Frontal cortex (tissue), 4 donors: ENCODE results near the gene PPP1R13B. TPM values are rescaled to one million over a fixed set of nuclear protein-coding genes. Genes with fewer than 3 reads are reported as not detected.
"Not testable (repeated sequence)": the region's sequence is repeated elsewhere in the genome, so short reads cannot be mapped to it uniquely, and the experiment has no call there.

Experiments
- DNase-seq, 2 donors: peaks; one replicate each; pipeline ENCODE4 v3.0.0; 2012; ENCODE audit warnings: low spot score in 2 of 2
- FAIRE-seq: peaks from 2 replicates; lab custom pipeline; 2012; peaks lifted over from hg19 to GRCh38; lab: Jason Lieb, UNC
- total RNA-seq: library from RNA; depleted of rRNA; stranded (reverse); fragments of >200 nt; gene quantifications from one replicate; pipeline ENCODE4 v1.2.3, GENCODE V29; 2014
- donor health status: control.
- donor health status: control.
- donor health status: control.

The PPP1R13B gene
- total RNA-seq, 1 donor from 2014 or later = 11.8 TPM

DNA sequence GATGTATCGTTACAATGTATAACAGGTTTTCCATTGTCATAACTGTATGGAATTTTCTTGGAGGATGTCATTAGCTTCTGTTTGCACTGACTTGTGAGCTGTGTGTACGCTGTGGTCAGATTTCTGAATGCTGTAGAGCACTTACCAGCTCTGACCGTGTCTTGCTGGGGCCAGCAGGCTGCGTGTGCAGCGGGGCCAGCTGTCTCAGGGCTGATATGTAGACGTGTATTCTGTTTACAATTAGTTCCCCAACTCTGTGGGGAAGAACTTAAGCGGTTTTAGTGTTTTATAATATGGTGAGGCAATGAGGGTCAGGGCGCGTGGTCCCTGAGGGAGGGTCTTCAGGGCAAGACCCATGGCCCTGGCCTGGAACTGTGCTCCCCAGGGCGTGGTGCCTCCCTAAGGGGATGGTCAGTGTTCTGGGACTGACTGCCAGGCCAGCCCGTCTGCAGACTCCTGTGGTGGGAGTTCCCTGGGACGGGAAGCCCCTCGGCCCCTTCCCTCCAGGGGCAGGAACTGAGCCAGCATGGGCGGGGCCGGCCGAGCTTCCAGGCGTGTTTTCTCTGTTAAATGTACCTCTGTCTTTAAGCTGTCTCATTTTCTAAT is 150.8 kb downstream of the PPP1R13B start:
- no peak for DNase-seq
- no peak for FAIRE-seq

DNA sequence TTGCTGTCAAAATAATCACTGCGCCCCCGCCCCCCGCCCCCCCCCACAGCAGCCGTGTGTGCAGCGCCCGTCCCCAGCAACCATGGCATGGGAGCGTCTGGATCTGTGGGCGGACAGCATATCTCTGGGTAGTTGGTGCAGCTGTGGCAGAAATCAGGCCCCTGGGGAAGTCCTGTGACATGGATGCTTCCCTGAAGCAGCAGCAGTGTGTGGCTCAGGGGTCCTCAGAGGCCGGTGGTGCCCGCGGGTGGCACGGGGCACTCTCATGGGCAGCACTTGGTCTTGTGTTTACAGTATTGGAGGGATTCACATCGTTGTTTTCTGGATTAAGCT is 151.3 kb downstream of the PPP1R13B start:
- DNase-seq (no peak), FAIRE-seq (no peak)

DNA sequence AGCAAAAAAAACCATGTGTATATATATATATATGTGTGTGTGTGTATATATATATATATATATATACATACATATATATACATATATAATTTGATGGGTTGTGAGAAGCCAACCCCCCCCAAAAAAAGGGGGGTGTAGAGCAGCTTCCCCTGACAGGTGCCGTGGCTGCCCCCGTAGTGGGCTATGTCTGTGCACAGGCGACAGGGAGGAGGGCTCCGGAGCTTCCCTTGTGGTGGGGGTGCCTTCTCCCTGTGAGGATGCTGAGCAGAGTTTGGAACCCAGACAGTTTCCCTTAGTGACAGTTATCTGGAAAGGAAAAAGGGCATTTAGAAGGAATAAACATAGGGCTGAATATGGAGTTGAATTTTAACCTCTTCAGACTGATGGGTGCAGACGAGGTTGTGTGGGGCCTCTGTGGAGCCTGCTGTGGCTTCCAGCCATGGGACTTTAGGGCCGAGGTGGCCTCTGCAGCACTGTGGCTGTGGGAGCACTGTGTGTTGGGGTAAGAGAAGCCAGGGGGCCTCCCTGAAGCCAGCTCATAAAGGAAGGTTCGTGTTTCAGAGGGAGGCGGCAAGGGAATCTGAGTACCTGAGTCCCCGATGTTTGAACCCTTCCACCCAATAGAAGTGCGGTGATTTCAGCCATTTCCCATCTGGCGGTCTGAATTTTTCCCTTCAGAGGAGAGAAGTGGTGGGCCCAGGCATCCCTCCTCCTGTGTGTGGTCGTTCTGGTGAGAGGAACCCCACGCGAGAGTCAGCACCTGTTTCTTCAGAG is 151.9 kb downstream of the PPP1R13B start:
- no peak for DNase-seq
- no peak for FAIRE-seq

DNA sequence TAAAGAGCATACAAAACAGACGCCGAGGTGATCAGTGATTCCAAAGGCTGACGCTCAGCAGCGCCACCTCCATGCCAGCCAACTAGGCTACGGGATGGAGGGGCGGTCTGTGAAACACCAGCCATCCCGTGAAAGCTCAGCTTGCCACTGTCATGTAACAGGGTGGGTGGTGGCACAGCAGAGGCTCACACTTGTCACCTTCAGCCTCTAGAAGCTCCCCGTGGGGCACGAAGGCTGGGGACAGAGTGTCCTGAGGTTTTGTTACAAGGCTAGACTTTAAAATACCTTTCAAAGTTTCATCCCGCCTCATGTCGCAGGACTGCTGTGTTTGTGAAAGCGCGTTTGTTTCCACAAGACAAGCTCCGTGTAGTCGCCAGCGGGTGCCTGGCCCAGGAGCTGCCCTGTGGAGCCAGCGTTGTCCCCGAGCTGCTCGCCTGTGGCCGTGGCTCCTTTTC is 152.8 kb downstream of the PPP1R13B start:
- DNase-seq (no peak), FAIRE-seq (no peak)

DNA sequence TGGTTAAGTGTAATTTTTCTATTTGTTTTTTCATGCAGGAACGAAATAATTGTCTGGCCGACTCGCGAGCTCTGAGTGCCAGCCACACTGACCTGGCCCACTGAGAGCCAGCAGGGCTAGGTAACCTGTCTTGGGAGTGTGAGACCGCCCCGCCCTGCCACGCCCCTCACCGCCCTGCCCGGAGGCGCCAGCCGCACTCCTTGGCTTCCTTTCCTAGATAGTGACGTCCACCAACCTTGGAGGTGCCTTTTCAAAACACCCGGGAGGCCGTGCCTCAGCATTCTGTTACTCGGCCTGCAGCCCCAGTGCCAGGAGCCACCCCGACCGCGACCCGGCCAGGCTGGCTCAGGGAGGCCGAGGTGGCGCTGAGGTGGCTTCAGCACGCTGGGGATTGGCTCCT is 153.9 kb downstream of the PPP1R13B start:
- no peak for DNase-seq

DNA sequence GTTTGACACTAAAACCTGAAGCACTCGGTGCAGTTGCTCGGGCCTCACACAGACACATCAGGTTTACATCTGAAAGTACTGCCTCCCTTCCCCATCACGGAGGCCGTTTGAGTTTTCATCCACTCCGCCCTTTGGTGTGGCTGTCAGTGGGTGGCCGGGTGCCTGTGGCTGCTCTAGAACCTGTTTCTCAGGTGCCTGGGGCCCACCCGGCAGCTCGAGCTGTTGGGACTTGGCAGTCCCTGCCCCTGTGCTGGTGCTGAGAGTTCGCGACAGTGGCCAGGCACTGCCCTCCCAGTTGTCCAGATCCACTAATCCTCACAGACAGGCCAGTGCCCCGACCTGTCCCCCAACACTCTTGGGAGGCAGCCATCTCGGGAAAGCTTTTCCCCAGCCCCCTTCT is 154.5 kb downstream of the PPP1R13B start:
- DNase-seq (no peak), FAIRE-seq (no peak)

More for the DNA sequence above, 153.9 kb downstream of the PPP1R13B start:
- FAIRE-seq = no peak

DNA sequence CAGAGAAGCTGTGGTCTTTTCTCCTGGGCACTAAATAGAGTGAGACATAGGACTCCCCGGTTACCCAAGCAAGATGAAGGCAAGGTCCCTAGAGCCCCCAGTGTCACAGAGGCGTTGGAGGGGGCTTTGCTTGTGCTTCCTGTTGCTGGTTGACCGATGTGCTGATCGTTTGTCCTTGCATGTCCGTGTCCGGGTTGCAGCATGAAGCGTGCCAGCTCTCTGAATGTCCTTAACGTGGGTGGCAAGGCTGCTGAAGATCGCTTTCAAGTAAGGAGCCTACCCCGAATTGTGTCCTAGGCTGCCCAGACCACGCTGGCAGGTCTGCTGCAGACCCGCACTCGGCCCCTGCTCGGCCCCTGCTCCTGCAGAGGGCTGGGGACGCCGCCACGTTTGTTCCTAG is 155.2 kb downstream of the PPP1R13B start:
- DNase-seq (no peak), FAIRE-seq (no peak)

DNA sequence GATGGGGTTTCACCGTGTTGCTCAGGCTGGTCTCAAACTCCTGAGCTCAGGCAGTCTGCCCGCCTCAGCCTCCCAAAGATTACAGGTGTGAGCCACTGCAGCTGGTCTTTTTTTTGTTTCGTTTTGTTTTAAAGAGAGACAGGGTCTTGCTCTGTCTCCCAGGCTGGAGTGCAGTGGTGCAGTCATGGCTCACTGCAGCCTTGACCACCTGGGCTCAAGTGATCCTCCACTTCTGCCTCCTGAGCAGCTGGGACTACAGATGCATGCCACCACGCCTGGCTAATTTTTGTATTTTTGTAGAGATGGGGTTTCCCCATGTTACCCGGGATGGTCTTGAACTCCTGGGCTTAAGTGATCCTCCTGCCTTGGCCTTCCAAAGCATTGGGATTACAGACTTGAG is 155.7 kb downstream of the PPP1R13B start:
- FAIRE-seq, DNase-seq: not testable (repeated sequence)

DNA sequence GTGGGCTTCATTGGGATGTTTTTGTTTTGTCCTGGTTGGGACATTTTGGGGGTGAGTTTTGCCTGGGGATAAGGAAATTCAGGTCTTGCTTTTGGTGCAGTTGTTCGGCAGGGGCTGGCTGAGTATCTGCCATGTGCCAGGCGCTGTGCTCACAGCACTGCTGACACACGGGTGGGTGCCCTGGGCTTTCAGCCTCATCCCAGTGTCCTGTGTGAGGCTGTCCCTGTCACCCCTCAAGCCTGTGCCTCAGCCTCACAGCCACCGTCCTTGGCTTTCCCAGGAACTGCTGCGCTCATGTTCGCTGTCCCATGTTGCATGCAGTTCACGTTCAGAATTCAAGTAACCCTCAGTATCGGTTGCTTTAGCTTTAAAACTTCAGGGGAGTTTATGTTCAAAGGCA is 157.0 kb downstream of the PPP1R13B start:
- DNase-seq = no peak
- FAIRE-seq = no peak

DNA sequence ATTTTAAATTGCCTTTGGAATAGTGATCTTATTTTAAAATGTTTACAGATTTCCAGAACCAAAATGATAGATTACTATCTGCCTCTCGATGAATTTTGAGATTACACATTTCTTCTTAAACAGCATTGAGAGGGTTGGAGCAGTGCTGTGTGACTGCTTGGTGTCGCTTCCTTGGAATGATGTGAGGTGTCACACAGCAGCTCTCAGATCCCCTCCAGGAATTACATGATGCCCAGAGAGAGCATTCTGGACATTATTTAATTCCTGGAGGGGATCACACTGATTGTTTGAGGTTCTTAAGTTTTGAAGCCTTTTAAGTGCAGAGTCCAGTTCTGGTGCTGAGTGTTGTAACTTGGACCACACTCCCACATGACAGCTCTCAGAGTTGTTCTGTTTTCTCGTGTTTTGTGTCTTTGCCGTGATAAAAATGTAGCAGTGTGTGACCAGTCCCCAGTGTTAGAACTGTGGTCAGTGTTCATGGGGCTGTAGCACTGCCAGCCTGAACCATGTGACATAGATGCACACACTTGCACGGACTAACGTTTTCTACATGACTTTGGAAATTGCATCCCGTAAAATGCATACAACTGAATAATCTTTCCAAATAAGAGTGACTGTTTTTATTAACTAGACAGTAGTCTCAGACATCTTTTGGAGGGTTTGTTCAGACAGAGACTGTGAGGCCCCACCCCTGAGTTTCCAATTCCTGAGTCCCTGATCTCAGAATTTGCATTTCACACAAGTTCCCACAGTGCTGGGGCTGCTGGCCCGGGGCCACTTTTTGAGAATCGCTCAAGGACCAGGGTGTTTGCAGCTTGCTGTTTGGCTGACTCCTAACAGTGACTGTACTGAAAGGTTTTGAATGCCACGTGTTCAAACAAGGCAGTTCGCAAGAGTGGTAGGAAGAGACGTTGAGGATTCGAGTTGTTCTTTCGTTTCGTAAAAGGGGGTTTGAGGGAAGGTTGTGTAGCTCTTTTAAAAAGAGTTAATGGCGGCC is 158.2 kb downstream of the PPP1R13B start:
- FAIRE-seq = no peak
- DNase-seq = no peak

DNA sequence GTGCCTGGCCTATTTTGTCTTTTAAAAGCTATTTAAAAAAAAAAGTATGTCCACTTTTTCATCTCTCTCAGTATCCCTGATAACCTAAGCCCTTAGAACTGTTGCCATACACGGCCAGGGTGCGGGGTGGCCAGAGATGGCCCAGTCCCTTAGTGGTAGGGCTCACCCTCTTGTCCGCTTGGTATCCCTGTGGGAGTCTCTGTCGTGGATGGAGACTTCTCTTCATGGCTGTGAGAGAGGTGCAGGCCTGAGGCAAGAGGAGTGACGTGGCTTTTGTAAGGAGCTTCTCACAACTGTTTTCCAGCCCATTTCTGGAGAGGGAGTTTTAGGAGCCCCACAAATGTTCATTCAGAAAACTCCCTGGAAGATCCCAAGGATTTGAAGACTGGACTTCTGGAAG is 158.9 kb downstream of the PPP1R13B start:
- no peak for DNase-seq
- FAIRE-seq = no peak

DNA sequence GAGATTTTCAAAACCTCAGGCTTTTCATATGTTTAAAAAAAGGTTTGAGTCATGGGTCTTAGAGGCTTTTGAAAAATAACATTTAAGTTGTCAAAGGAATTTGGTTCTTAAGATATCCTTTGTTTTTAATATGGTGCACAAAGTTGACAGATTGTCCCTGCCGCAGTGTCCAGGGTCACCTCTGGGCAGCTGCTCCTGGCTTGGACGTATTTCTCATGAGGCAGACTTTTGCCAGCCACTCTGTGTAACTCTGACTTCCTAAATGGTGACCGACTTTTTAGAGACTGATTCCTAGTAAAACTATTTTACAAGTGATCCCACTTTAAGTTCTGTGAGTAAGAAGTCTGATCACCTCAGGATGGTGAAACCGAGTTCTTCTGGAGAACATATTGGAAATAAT is 159.7 kb downstream of the PPP1R13B start:
- FAIRE-seq (no peak), DNase-seq (no peak)

DNA sequence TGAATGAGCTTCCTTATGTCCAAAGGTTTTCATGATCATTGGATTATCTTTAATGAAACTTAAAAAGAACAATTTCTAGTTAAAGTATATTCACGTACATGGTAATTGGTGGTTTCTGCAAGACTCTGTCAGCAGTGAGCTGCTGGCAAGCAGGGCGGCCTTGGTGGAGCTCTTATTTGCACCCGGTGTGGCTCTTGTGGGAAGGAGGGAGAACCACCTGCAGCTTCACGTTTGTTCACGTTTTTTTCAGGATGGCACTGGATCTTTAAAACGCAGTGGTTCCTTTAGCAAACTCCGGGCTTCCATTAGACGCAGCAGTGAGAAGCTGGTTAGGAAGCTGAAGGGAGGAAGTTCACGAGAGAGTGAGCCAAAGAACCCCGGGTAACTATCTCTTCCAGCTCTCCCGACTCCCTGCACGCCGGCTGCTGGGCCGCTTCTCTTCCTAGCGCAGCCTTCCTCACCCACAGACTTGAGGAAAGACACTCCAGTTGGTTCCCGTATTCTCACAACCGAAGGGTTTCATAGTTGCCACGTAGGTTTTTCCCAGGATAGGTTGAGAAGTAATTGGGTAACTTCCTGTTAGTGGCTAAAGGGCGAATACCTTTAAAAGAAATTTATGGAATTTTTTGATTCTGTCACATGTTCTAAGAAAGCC is 160.4 kb downstream of the PPP1R13B start:
- DNase-seq (no peak), FAIRE-seq (no peak)

DNA sequence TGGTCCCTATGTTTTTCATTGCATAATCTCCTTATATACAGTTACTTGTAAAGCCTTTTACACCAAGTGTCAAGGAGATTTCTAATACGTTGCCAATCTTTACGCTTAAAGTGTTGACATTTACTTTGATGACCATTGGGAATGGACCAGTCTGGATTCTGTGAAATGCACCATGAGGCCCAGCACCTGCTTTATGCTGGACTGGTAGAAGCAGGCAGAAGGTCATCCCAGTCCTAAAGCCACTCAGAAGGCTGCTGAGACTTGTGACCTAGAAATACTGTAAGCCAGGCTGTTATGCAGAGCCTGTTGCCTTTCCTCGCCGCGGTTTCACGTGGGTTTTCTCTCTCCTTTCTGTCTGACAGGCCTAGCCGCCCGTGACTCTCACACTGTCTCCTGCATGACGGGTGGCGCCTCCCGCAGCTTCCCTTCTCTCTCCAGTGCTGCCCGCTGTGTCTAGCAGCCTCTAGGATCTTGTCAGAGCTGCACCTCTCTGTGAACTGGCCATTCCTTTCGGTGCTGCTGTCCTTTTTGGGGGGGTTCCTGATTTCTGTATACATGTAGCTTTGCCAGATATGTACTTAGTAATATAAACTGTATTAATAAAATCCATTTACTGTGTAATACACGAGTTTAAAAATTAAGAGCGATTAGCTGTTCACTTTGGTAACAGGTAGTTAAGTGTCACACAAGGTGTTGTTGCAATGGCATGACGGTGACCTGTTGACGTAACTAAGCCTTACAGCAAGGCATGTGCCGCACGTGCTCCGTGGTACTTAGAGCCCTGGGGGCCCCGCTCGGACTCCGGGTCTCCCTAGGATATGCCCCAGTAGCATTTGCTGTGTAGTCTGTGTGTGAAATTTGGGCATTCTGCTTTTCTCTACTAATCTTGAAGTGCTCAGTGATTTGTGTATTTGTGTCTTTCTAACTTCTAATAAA is 161.8 kb downstream of the PPP1R13B start:
- DNase-seq = no peak
- no peak for FAIRE-seq

DNA sequence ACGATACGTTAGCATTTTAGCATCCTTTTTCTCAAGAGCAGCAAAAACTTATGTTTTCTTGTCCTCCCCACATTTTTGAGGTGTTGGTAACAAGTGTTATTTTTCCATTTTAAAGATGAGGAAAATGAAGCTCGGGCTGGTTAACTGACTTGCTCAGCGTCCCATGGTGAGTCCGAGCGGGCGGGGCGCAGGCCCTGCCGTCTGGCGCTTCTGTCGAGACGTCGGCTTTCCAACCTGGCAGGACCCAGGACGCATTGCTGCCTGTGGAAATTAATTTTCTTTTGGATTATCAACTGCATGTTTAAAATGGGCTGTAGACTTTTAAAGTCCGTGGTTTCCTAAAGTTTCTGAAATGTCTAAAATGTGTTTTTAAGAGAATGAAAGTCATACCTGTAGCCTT is 162.5 kb downstream of the PPP1R13B start:
- DNase-seq = no peak
- FAIRE-seq = no peak

DNA sequence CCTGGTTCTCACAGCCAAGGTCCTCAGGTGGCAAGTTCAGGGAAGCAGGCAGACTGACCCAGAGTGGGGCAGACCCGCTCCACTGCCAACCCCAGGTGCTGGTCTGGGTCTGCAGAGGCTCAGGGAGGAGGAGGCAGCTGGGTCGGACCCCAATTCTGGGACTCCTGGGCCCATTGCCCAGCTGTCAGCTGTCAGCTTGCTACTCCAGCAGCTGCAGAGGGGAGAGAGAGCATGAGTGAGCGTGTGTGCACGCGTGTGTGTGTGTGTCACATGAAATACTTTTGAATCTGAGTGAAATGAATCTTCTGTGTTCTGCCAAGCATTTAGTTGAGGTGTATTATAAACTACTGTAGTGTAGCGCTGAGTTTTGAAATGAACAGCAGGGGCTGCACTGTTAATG is 162.9 kb downstream of the PPP1R13B start:
- DNase-seq (no peak), FAIRE-seq (no peak)
